Fibroblast of lung (primary cell): ENCODE data around the gene PSMD13. TPM values are rescaled to one million over a fixed set of nuclear protein-coding genes. Genes with fewer than 3 reads are reported as not detected.

Experiments
- DNase-seq, 2 donors: peaks; one replicate each; pipeline versions ENCODE4 v3.0.0 to v3.0.0-alpha.2; 2010; ENCODE audit warnings: low read depth in 2 of 2
- H2AFZ ChIP-seq: 2 replicates; pipeline ENCODE4 v1.5.1; 2012; ENCODE audit warnings: low read length, control low read depth, inconsistent platforms
- H3K27ac ChIP-seq: 2 replicates; pipeline ENCODE4 v1.5.1; 2011; ENCODE audit warnings: low read length, control low read depth; ENCODE audit not compliant: insufficient read depth
- H3K27me3 ChIP-seq: 2 replicates; pipeline ENCODE4 v1.5.1; 2011; ENCODE audit warnings: mild to moderate bottlenecking, low read length; ENCODE audit not compliant: control insufficient read depth, insufficient read depth
- H3K36me3 ChIP-seq: 2 replicates; pipeline ENCODE4 v1.5.1; 2011; ENCODE audit warnings: low read length; ENCODE audit not compliant: control insufficient read depth, insufficient read depth
- H3K4me1 ChIP-seq: 2 replicates; pipeline ENCODE4 v1.5.1; 2011; ENCODE audit warnings: low read length; ENCODE audit not compliant: control insufficient read depth, insufficient read depth; ENCODE audit errors: extremely low read depth
- H3K4me2 ChIP-seq: 2 replicates; pipeline ENCODE4 v1.5.1; 2011; ENCODE audit warnings: low read length, control low read depth; ENCODE audit not compliant: insufficient read depth; ENCODE audit errors: extremely low read depth
- H3K4me3 ChIP-seq, 4 experiments: fragments of 200-600 bp in 1 of 4; sonication (generic) in 1 of 4; replicated peaks in 1 of 4; 2 replicates each; pipeline ENCODE4 v1.5.1; 2011 to 2016; ENCODE audit warnings: low read length in 4 of 4, low read depth in 3 of 4, mild to moderate bottlenecking in 3 of 4, control low read depth in 2 of 4, inconsistent platforms in 1 of 4, mixed read lengths in 1 of 4; ENCODE audit not compliant: insufficient read depth in 1 of 4; ENCODE audit errors: control extremely low read depth in 1 of 4
- H3K79me2 ChIP-seq: 2 replicates; pipeline ENCODE4 v1.5.1; 2012; ENCODE audit warnings: mild to moderate bottlenecking, low read length, inconsistent platforms; ENCODE audit not compliant: control insufficient read depth, insufficient read depth
- H3K9ac ChIP-seq: 2 replicates; pipeline ENCODE4 v1.5.1; 2011; ENCODE audit warnings: mild to moderate bottlenecking, low read length, control low read depth; ENCODE audit not compliant: insufficient read depth
- H3K9me3 ChIP-seq: 2 replicates; pipeline ENCODE4 v1.5.1; 2012; ENCODE audit warnings: low read depth, low read length; ENCODE audit not compliant: control insufficient read depth, insufficient read depth
- H4K20me1 ChIP-seq: 2 replicates; pipeline ENCODE4 v1.5.1; 2011; ENCODE audit warnings: low read length; ENCODE audit not compliant: control insufficient read depth, insufficient read depth; ENCODE audit errors: extremely low read depth
- CTCF ChIP-seq, 2 donors: IDR thresholded peaks in 1 of 2; conservative IDR thresholded peaks in 1 of 2; 1 replicate in 1 of 2; 2 replicates in 1 of 2; pipeline ENCODE4 v1.5.1; 2011 to 2012; ENCODE audit warnings: low read length in 2 of 2, control low read depth in 1 of 2, inconsistent platforms in 1 of 2, low read depth in 1 of 2, mild to moderate bottlenecking in 1 of 2
- EZH2 ChIP-seq: IDR thresholded peaks from 2 replicates; pipeline ENCODE4 v1.5.1; 2012; ENCODE audit warnings: low read length, control low read depth, mild to moderate bottlenecking; ENCODE audit errors: missing control alignments
- polyA plus RNA-seq, 2 donors: library from polyadenylated mRNA; depleted of rRNA in 1 of 2; stranded (reverse) in 1 of 2; unstranded in 1 of 2; fragments of >200 nt; gene quantifications; 2 replicates each; pipeline ENCODE4 v1.2.1, GENCODE V29; 2011 to 2012; ENCODE audit warnings: missing spikeins in 1 of 2
- total RNA-seq: library from RNA; depleted of rRNA; stranded (reverse); fragments of >200 nt; gene quantifications from 2 replicates; pipeline ENCODE4 v1.2.1, GENCODE V29; 2014

PSMD13 gene
- total and polyA plus RNA-seq, 2 donors (not counting 1 experiment from before 2014, with no cell fraction given), result 106 to 147 TPM

- Histone ChIP-seq H3K9ac (no peak within 1 kb of the TSS), H3K27me3 (peaks cover 63% of the 10 kb centered on the region), H3K79me2 (no peaks in the 10 kb centered on the region), H3K27ac (no peak within 1 kb of the TSS), H3K36me3 (no peaks in the 10 kb centered on the region), H3K4me1 (no peaks in the 10 kb centered on the region), H2AFZ (no peak within 1 kb of the TSS), H3K9me3 (no peaks in the 10 kb centered on the region), H4K20me1 (no peaks in the 10 kb centered on the region), H3K4me3 (no peak within 1 kb of the TSS), H3K4me2 (no peak within 1 kb of the TSS)
- TF ChIP-seq CTCF (conservative IDR thresholded peaks at IDR 0.05 in 1 of 2, IDR thresholded peaks at IDR 0.05 in 1 of 2; ENCODE audit: low read depth in 1 of 2, low read length in 2 of 2), result no peak
- no peak for TF ChIP-seq EZH2
- no peak for DNase-seq
These were observed 41.5 kb downstream of the PSMD13 start, which contains the start of gene NLRP6 for GRCh38 chr11:278001-278951. NLRP6 (plus strand) TSS chr11:278407; CDS start chr11:278570, 163 bp downstream.

- no peak overlapping the region for H3K4me2 ChIP-seq
- H3K27me3 ChIP-seq, result peaks cover 63% of the 10 kb centered on the region
- no peaks in the 10 kb centered on the region for H3K36me3 ChIP-seq
- no peaks in the 10 kb centered on the region for H3K79me2 ChIP-seq
- no peak for TF ChIP-seq CTCF (conservative IDR thresholded peaks at IDR 0.05 in 1 of 2, IDR thresholded peaks at IDR 0.05 in 1 of 2; ENCODE audit: low read depth in 1 of 2, low read length in 2 of 2)
- peak; percentile 18 for TF ChIP-seq EZH2
- no peaks in the 10 kb centered on the region for H3K4me1 ChIP-seq
- no peak for DNase-seq
- no peak overlapping the region for H3K4me3 ChIP-seq
- no peak overlapping the region for H2AFZ ChIP-seq
- no peaks in the 10 kb centered on the region for H4K20me1 ChIP-seq
- H3K27ac ChIP-seq, result no peak overlapping the region
- no peaks in the 10 kb centered on the region for H3K9me3 ChIP-seq
- no peak overlapping the region for H3K9ac ChIP-seq
These were observed 42.5 kb downstream of the PSMD13 start for GRCh38 chr11:279040-279965.
